Measurements from ENCODE around the gene ALG9.

Gene ALG9

DNA sequence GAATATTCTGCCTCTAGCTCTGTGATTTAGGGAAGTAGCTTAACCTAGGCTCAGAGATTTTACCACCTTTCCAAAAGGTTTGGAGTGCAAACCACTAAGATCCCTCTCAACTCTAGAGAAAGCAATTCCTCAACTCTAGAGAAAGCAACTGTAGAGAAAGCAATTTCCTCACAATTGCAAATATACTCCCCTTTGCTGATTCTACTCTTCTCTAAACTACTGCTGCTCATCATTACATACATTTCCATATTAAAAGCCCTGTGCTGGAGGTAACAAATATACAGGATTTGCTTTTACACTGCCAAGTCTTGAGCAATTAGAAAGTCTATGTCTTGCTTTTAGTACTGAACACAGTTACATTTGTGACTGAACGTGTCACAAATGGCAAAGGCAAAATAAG lies 48.2 kb downstream of the ALG9 start:
- H3K4me3 ChIP-seq (ENCODE audit: low read depth, low read length): no peak overlapping the region

DNA sequence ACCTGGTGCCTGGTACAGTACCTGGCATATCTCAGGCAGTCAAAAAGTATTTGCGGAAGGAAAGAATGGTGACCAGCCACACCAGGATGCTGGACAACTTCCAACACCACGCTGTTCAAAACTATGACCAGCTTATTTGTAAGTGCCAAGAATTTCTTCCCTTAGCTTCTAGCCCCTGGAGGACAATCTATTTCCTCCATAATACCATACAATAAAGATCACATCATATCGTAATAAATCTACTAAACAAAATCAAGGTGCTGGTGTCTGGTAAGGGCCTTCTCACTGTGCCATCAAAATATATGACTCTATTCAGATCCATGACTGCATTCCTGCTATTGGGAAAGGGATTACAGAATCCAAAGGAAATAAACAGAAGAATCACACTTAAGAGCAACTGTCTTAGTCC lies 51.5 kb downstream of the ALG9 start:
- TF ChIP-seq CTCF (IDR thresholded peaks at IDR 0.05; ENCODE audit: borderline replicate concordance, insufficient read depth, low read depth, low read length): no peak
- H3K4me3 ChIP-seq (ENCODE audit: low read depth, low read length): no peak overlapping the region

More for the DNA sequence above, 48.2 kb downstream of the ALG9 start:
- no peak for TF ChIP-seq CTCF (IDR thresholded peaks at IDR 0.05; ENCODE audit: borderline replicate concordance, insufficient read depth, low read depth, low read length)

DNA sequence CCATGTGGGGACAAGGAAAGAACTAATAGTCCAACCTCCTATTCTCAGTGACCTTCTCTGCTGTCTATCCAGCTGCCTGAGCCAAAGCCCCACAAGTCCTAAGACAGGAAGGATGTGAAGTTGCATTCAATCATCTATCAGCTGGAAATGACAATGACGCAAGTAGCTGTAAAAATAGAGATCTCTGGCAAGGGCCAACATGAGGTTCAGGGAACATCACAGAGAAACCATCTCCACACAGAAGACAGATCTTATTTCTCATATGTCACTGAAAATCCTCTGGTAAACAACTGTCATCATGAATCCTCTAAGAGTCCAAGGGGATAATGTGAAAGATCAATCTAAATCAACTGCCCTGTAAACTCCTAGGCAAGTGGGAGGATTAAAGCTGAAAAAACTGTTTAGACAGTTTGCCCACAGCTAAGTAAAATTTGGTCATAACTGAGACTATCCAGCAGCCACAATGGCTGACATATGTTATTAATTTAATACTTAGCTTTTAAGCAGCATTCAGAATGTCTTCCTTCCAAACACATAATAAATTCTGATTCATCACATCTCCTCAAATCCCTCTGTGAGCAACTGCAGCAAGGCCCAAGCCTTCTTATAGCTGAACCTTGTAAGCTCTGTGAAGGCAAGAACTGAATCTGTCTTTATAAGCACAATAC lies 52.1 kb downstream of the ALG9 start:
- no peak overlapping the region for H3K4me3 ChIP-seq (ENCODE audit: low read depth, low read length)
- no peak for TF ChIP-seq CTCF (IDR thresholded peaks at IDR 0.05; ENCODE audit: borderline replicate concordance, insufficient read depth, low read depth, low read length)

GRCh38 chr11:111815489-111815888 lies 55.9 kb downstream of the ALG9 start:
- no peak overlapping the region for H3K4me3 ChIP-seq (ENCODE audit: low read depth, low read length)
- TF ChIP-seq CTCF (IDR thresholded peaks at IDR 0.05; ENCODE audit: borderline replicate concordance, insufficient read depth, low read depth, low read length): no peak

- TF ChIP-seq CTCF (IDR thresholded peaks at IDR 0.05; ENCODE audit: borderline replicate concordance, insufficient read depth, low read depth, low read length): no peak
- H3K4me3 ChIP-seq (ENCODE audit: low read depth, low read length): no peak overlapping the region
Observed at GRCh38 chr11:111814557-111815320, 56.6 kb downstream of the ALG9 start.

DNA sequence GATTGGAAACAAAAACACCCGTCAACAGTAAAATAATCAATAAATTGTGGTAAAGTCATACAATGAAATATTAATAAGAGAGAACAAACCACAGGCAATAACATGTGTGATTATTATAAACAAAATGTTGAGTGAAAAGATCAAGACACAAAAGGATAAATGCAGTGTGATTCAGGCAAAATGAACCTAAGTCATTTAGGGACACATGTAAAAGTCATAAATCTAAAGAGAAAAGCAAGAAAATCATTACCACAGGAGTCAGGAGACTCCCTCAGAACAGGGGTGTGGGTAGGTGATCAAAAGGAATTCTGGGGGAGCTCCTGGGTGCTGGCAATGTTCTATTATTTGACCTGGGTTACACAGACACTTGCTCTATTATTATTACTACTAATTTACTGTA lies 57.3 kb downstream of the ALG9 start:
- no peak overlapping the region for H3K4me3 ChIP-seq (ENCODE audit: low read depth, low read length)
- no peak for TF ChIP-seq CTCF (IDR thresholded peaks at IDR 0.05; ENCODE audit: borderline replicate concordance, insufficient read depth, low read depth, low read length)

GRCh38 chr11:111812211-111812610 lies 59.2 kb downstream of the ALG9 start:
- no peak for TF ChIP-seq CTCF (IDR thresholded peaks at IDR 0.05; ENCODE audit: borderline replicate concordance, insufficient read depth, low read depth, low read length)
- no peak overlapping the region for H3K4me3 ChIP-seq (ENCODE audit: low read depth, low read length)

Data from GM12875 (cell line).